T follicular helper cell (primary cell): Measurements from ENCODE around the gene MAP3K5.
A peak's percentile ranks its signal among the peaks of the same experiment; 100 is the strongest.

ENCODE experiments used
- DNase-seq: peaks from one replicate; pipeline ENCODE4 v3.0.0-alpha.2; 2020; ENCODE audit warnings: low read depth

MAP3K5 gene

GRCh38 chr6:136683209-136683941 is 108.9 kb downstream of the MAP3K5 start:
- no peak for DNase-seq

GRCh38 chr6:136682292-136682691 is 110.0 kb downstream of the MAP3K5 start:
- DNase-seq = no peak

- no peak for DNase-seq
Measured at GRCh38 chr6:136677822-136678221, 114.5 kb downstream of the MAP3K5 start.

- no peak for DNase-seq
Measured at GRCh38 chr6:136677344-136677743, 114.9 kb downstream of the MAP3K5 start.

- no peak for DNase-seq
Measured at GRCh38 chr6:136676075-136676474, 116.2 kb downstream of the MAP3K5 start.

GRCh38 chr6:136673571-136673970 is 118.7 kb downstream of the MAP3K5 start:
- DNase-seq = no peak

- DNase-seq = no peak
Measured at GRCh38 chr6:136672144-136672543, 120.1 kb downstream of the MAP3K5 start.

- DNase-seq = no peak
Measured at GRCh38 chr6:136669299-136669699, 123.0 kb downstream of the MAP3K5 start.

GRCh38 chr6:136668571-136668970 is 123.7 kb downstream of the MAP3K5 start:
- no peak for DNase-seq

GRCh38 chr6:136666041-136666440 is 126.2 kb downstream of the MAP3K5 start:
- DNase-seq = no peak

- no peak for DNase-seq
Measured at GRCh38 chr6:136662347-136663237, 129.7 kb downstream of the MAP3K5 start.

GRCh38 chr6:136660727-136661126 is 131.6 kb downstream of the MAP3K5 start:
- DNase-seq = no peak

GRCh38 chr6:136659991-136660499 is 132.2 kb downstream of the MAP3K5 start:
- no peak for DNase-seq

- DNase-seq = no peak
Measured at GRCh38 chr6:136658711-136659110, 133.6 kb downstream of the MAP3K5 start.

GRCh38 chr6:136657666-136658065 is 134.6 kb downstream of the MAP3K5 start:
- no peak for DNase-seq

GRCh38 chr6:136656121-136656520 is 136.2 kb downstream of the MAP3K5 start:
- DNase-seq = no peak

- DNase-seq = no peak
Measured at GRCh38 chr6:136655239-136656014, 136.8 kb downstream of the MAP3K5 start.

GRCh38 chr6:136654086-136654485 is 138.2 kb downstream of the MAP3K5 start:
- no peak for DNase-seq

- no peak for DNase-seq
Measured at GRCh38 chr6:136652656-136653055, 139.6 kb downstream of the MAP3K5 start.

GRCh38 chr6:136651982-136652381 is 140.3 kb downstream of the MAP3K5 start:
- DNase-seq = no peak

- DNase-seq = peak; percentile 40
Measured at GRCh38 chr6:136647363-136647852, 144.9 kb downstream of the MAP3K5 start.

GRCh38 chr6:136646377-136646776 is 145.9 kb downstream of the MAP3K5 start:
- no peak for DNase-seq
